GM12892 (cell line): ENCODE measurements around the gene SFRP2.

Experiments
- DNase-seq: peaks from one replicate; pipeline ENCODE4 v3.0.0; 2011; ENCODE audit not compliant: insufficient read length
- FAIRE-seq: peaks from 2 replicates; lab custom pipeline; 2011; peaks lifted over from hg19 to GRCh38; lab: Jason Lieb, UNC
- POLR2A ChIP-seq: IDR thresholded peaks from 2 replicates; pipeline ENCODE4 v1.6.1; 2011; ENCODE audit warnings: low read depth, low read length, control low read depth
- POLR2AphosphoS5 ChIP-seq: IDR thresholded peaks from 2 replicates; pipeline ENCODE4 v1.6.1; 2011; ENCODE audit warnings: low read depth, low read length, control low read depth
- TAF1 ChIP-seq: IDR thresholded peaks from 2 replicates; pipeline ENCODE4 v1.6.1; 2011; ENCODE audit warnings: low read depth, mild to moderate bottlenecking, control low read depth, low read length, borderline replicate concordance

The SFRP2 gene

DNA sequence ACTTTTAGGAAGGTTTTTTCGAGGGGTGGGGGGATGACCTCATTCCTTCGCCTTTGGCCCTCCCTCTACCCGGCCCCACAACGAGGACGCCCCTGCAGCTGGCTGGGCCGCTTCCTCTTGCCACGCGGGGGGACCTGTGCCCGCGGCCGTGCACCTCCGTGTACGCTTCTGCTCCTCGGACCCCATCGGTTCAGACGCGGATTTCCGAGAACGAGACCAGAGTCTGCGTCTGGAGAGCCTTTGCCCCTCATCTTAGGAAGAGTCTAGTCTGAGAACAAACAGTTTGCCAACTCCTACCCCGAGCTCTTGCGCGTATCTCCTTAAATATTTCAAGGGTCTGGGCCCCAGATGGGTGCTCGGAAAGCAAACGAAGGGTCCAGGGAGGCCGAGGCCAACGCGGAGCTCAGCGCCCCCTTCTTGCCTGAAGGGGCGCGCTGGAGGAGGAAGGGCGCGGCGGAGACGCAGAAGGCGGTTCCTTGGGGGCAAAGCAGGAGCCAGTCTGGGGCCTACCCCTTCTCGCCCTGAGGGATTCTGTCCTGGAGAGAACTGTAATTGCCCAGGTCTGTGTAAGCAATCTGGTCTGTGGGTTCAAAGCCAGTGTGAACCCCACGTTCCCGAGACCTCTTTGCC lies 3.9 kb upstream of the SFRP2 start:
- DNase-seq (no peak), FAIRE-seq (no peak)

DNA sequence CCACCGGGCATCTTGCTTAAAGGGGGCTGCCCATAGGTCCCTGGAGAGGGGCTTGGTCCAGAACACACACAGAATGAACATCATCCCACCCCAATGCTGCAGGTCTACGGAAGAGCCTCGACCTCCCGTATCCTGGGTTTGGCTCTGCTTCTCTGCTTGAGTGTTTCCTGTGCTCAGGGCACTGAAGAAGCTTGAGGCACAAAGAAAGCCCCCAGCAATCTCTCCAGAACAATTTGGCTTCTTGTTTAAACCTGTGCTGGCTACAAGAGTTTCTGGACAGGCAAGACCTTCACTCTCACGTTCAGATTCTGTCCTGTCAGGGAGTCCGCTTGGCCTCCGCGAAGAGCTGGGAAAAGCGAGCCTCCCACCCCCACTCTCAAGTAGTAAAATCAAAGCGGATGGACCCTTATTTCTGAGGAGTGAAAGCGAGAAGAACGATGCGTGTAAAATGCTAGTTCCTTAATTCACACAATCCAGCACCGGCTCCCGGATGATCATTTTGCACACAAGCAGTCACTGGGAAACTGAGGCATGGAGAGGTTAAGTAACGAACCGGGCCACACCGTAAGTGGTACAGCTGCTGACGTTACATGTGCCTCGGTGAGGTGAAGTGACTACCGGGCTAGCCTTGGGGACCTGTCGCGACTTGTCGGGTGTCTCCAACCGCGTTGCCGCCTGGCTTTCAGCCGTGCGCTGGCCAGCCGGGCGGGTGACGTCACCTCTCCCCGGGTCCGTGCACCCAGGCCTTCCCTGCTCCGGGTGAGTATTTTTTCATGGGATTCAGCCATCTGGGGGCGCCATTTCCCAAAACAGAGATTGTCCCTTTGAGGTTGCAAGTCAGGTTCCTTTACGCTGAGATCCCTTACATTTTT lies 3.1 kb upstream of the SFRP2 start:
- FAIRE-seq: no peak
- DNase-seq: no peak
- no peak for TF ChIP-seq POLR2AphosphoS5
- TF ChIP-seq POLR2A: no peak
- no peak for TF ChIP-seq TAF1

More for the DNA sequence above, 3.9 kb upstream of the SFRP2 start:
- TF ChIP-seq POLR2AphosphoS5: no peak
- no peak for TF ChIP-seq TAF1
- no peak for TF ChIP-seq POLR2A

DNA sequence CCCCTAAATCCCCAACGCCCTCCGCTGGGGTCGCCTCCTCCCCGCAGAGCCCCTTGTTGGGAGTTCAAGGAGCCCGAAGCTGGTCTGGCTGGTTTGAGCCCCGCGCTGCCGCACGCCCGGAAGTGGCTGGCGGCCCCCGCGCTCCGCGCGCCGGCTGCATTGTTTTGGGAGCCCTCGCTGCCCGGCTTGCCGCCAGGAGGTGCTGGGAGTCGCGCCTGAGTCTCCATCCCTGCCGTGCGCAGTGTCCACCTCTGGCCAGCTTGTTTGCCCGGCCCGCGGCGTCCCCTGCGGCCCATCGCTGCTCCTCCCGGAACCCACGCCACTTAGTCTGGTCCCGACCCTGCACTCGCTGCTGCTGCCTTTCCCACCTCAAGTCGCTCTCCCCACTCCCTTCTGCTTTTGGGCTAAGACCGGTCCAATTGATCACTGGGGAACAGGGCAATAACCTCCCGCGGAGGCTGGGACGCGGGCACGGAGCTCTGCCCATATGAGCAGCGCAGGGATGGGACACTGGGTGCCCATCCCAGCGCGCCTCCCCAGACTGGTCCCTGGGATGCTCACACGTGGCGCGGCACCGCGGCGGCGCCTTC lies 2.2 kb upstream of the SFRP2 start:
- DNase-seq: peak; percentile 49

DNA sequence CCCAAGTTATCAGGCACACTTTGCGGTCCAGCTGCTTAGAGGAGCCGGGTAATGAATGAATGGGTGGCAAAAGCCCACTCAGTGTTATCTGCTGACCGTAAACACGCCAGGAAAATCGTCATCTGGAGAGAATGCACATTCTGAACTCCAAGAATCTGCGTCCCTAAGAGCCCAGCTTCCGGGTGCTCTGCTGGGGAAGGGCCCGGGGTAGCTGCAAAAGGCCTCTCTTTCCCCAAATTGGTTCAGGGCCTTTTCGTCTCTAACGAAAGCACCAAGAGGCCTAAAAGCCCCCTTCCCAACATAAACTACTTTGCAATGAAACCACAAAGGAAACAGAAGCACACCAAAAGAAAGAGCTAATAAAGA lies 1.6 kb upstream of the SFRP2 start:
- DNase-seq (no peak), FAIRE-seq (no peak)
- no peak for TF ChIP-seq POLR2AphosphoS5
- no peak for TF ChIP-seq TAF1
- TF ChIP-seq POLR2A: no peak

More for the DNA sequence above, 2.2 kb upstream of the SFRP2 start:
- FAIRE-seq: no peak
- no peak for TF ChIP-seq POLR2AphosphoS5
- TF ChIP-seq POLR2A: no peak
- TF ChIP-seq TAF1: no peak

GRCh38 chr4:153789741-153790499 lies 1.0 kb upstream of the SFRP2 start:
- TF ChIP-seq POLR2A (no peak), POLR2AphosphoS5 (no peak), TAF1 (no peak)
- no peak for DNase-seq
- no peak for FAIRE-seq

DNA sequence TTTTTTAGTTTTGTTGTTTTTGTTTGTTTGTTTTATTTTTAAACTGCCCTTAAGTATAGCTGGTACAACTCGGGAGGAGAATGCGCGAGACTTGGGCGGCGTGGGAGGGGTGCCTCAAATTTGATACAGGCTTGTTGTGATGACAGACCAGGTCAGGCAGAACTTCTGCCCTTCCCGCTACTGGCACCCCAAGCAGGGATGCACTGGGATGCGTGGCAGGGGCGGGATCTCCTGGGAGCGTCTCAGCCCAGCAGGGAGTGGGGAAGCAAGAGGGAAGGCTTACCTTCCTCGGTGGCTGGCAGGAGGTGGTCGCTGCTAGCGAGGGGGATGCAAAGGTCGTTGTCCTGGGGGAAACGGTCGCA lies 851 bp downstream of the SFRP2 start:
- no peak for DNase-seq
- FAIRE-seq: no peak
- TF ChIP-seq POLR2AphosphoS5: no peak
- no peak for TF ChIP-seq POLR2A
- TF ChIP-seq TAF1: no peak

GRCh38 chr4:153787575-153787974 lies 1.3 kb downstream of the SFRP2 start:
- FAIRE-seq: no peak
- DNase-seq: no peak
- TF ChIP-seq TAF1 (no peak), POLR2A (no peak), POLR2AphosphoS5 (no peak)

DNA sequence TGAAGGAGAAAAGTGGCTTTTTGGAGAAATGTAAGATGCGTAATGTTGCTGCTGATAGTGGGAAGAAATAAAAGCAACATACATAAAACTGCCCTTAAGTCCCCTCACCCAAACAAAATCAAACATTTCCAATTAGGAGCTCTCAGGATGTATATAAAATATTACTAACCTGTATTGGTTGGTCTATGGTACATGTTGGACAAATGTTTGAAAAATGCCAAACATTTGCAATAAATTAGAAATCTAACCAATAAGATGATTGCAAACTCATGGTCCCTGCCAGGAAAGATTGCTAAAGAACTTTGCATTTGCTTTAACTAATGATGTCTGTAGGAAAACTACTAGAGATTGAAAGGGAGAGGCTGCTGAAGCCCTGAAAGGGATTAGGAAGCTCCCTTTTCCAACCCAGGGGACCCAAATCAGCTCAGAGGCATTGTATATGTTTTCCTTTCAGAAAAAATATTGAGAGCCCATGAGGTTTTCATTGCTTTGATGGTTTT lies 1.8 kb downstream of the SFRP2 start:
- no peak for FAIRE-seq
- no peak for DNase-seq
- TF ChIP-seq TAF1 (no peak), POLR2AphosphoS5 (no peak), POLR2A (no peak)

- no peak for TF ChIP-seq POLR2A
- TF ChIP-seq TAF1: no peak
- no peak for TF ChIP-seq POLR2AphosphoS5
- FAIRE-seq: peak; percentile 78
- no peak for DNase-seq
Observed at GRCh38 chr4:153785910-153786721, 2.8 kb downstream of the SFRP2 start.

GRCh38 chr4:153784166-153784699 lies 4.7 kb downstream of the SFRP2 start:
- DNase-seq (no peak), FAIRE-seq (no peak)
- TF ChIP-seq TAF1 (no peak), POLR2AphosphoS5 (no peak), POLR2A (no peak)
